Posterior vena cava (tissue), 2 donors: ENCODE results near the gene SNAPC3. TPM values are rescaled to one million over a fixed set of nuclear protein-coding genes. Genes with fewer than 3 reads are reported as not detected.
"Not testable (repeated sequence)": the region's sequence is repeated elsewhere in the genome, so short reads cannot be mapped to it uniquely, and the experiment has no call there.

Experiments
- DNase-seq: peaks from one replicate; pipeline ENCODE4 v3.0.0-alpha.2; 2020; ENCODE audit warnings: low spot score
- intact Hi-C, 2 donors: fragments of 100-400 bp; cut with DNase I; formaldehyde crosslinking; loops; one replicate each; pipeline versions ENCODE4 v1.14.1 to v1.14.2; 2022 to 2023
- total RNA-seq, 2 donors: library from RNA; stranded (reverse); fragmentation: NEBNext Ultra II Directional; extraction: Animal tissue kit (Norgen Biotek cat#: 25700); gene quantifications; one replicate each; pipeline ENCODE4 v1.2.1, GENCODE V29; 2021
- donor health status: DM: yes; HTN: yes; CAD: no.
- donor health status: DM: yes; HTN: yes; CAD: no.

The SNAPC3 gene
- total RNA-seq, 2 donors from 2014 or later = 23.2 to 31.0 TPM

- intact Hi-C loops = loop anchor here in 1 of 2 donors (5.0 kb wide), 1 partner anchor 208 kb away; no protein-coding TSS in a partner anchor
- DNase-seq = no peak
These were observed 1.9 kb upstream of the SNAPC3 start for GRCh38 chr9:15420796-15421195.

DNA sequence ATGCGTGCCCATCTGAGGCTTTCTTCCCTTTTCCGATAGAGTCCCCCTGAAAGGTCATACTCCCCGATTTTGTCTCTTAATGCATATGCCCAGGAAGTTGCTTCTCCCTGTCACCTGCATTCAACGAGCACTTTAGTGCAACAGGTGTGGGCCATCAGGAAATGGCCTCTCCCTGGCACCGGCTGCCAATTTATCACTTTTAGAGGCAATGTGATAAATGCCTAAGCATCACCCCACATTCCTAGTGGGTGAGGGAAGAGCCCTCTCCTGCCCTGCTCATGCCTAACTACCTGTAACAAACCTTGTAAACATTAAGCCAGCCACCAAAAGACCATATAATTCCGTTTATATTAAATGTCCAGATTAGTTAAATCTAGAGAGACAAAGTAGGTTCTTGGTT lies 1.1 kb upstream of the SNAPC3 start:
- intact Hi-C loops = loop anchor here in 1 of 2 donors (5.0 kb wide), 1 partner anchor 209 kb away; no protein-coding TSS in a partner anchor
- DNase-seq = no peak

DNA sequence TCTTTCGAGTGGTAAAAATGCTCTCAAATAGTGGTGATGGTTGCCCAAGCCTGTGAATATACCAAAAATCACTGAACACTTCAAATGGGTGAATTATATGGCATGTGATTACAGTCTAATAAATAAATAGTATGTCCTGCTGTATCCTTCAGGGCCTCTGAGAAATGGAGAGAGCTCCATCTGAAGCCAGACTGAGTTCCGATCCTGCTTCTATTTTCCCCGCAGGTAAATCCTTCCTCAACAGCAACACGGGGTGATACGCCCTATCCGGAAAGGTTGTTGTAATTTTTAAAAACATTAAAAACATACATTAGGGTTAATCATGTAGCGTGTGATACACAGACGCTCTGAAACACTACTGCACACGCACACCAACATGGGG lies 695 bp upstream of the SNAPC3 start:
- DNase-seq = no peak
- intact Hi-C loops = loop anchor here in 1 of 2 donors (5.0 kb wide), 1 partner anchor 210 kb away; no protein-coding TSS in a partner anchor

DNA sequence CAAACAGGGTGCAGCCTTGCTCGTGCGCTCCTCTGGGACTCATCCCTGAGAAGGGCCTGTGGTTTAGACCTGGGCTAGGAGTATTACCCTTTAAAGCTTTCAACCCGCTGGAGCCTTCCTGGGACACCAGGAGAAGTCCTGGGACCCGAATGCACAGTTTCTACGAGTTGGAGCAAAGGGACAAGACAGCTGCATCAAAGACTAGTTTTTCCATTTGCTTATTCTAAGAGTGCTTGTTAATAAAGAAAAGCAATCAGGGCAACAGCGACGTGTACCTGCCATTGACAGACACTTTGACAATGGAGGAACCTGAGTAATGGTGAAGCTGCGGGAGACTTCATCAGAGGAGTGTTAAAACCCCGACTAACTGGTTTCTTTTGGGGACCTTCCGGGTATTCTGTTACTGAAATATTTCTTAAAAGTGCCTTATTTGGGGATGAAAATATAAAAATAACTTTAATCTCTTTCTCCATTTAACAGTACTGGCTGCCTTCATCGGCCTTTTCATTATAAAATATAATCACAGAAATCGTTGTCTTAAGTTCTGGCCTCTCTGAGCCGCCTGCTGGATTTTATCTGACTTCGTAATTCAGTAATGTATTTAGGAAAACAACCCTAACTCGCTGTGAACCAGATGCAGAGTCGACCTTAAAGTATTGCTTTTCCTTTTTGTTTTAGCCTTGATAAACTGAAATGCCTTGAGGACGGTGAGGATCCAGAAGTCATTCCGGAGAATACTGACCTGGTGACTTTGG lies 732 bp downstream of the SNAPC3 start:
- intact Hi-C loops = loop anchor here in 1 of 2 donors (5.0 kb wide), 1 partner anchor 211 kb away; no protein-coding TSS in a partner anchor
- DNase-seq = no peak

- intact Hi-C loops = no loop called here
- no peak for DNase-seq
These were observed 3.3 kb downstream of the SNAPC3 start for GRCh38 chr9:15426019-15426418.

DNA sequence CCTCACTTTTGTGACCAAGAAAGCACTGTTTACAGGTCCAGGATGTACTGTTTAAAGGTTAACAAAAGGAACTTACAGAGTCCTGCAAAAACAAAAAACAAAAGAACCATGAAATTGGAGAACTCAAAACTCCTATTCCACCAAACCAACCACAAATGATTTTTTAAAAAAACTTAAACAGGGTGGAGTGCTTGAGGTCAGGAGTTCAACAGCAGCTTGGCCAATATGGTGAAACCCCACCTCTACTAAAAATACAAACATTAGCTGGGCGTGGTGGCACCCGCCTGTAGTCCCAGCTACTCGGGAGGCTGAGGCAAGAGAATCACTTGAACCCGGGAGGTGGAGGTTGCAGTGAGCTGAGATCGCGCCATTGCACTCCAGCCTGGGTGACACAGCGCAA lies 5.0 kb downstream of the SNAPC3 start:
- DNase-seq, intact Hi-C loops: not testable (repeated sequence)

DNA sequence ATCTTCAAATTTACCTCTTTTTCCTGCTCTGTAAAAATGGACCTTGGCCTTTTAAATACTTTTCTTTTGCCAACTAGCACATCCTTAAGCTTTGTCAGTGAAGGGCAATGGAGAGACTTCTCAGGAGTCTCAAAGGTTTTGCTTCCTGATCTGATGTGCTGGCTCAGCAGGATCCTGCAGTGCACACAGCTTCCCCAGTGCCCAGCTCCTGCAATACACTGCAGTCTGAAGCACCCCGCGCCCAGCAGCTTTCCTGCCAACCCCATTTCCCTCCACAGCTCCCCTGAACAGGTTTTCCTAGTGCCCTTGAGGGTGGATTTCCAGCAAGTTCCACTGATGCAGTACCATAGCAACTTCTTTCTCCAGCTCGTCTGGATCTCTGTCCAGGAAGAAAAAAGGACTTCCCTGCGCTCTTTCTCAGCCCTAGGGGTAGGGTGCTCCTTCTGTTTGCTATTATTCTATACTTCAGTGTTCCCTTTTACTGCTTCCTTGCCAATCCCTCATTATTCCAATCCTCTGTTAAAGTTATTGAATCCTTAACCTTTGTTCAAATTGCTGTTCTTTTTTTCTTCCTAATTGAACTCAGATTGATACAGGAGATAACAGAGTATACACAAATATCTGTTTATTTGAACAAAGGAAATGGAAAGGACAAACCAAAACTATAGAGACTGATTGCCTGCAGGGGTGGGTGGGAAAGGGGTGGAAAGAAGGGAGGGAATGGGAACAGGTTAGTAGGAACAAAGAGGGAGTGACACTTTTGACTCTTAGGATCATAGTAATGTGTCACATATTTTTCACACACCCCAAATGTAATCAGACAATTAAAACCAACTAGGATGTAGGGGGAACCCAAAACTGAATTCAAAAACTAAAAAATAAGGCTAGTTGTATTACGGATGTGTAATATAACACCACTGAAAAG lies 8.5 kb downstream of the SNAPC3 start:
- intact Hi-C loops = no loop called here
- no peak for DNase-seq

DNA sequence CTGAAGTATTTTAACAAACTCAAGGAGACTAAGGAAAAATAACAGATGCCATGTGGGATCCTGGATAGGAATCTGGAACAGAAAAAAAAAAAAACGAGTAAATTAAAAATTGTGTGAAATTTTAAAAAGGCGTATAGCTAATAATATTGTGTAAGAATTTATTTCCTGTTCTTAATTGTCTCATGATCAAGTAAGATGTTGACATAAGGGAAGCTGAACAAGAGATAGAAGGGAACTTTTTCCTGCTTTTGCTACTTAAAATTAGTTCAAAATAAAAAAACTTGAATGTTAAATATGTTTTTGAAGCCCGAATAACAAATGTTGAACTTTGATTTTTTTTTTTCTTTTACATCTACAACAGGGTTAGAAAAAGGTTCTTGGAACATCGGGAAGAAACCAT lies 10.5 kb downstream of the SNAPC3 start:
- no peak for DNase-seq
- intact Hi-C loops = no loop called here

DNA sequence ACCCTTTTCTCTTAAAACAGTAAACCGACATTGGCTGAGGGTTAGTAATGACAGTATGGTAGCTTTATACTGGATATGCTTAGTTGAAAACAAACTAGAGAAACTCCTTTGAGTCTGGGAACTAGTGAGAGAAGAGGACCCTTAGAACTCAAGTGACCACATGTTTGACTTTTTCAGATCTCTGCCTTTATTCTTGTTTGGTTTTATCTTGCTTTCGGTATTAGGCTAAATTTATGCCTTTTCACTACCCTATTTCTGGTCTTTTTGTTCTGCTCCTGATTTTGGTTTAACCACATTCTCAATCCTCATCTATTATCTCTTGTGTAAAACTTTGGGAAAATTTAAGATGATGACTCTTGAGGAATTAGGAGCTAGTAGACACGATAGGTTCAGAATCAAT lies 11.0 kb downstream of the SNAPC3 start:
- intact Hi-C loops = no loop called here
- no peak for DNase-seq

- DNase-seq = no peak
- intact Hi-C loops = no loop called here
These were observed 16.2 kb downstream of the SNAPC3 start for GRCh38 chr9:15438891-15439290.

GRCh38 chr9:15441841-15442240 lies 19.2 kb downstream of the SNAPC3 start:
- DNase-seq, intact Hi-C loops: not testable (repeated sequence)

- intact Hi-C loops, DNase-seq: not testable (repeated sequence)
These were observed 19.6 kb downstream of the SNAPC3 start for GRCh38 chr9:15442264-15442663.

GRCh38 chr9:15444141-15444540 lies 21.5 kb downstream of the SNAPC3 start:
- intact Hi-C loops = no loop called here

GRCh38 chr9:15453956-15454355 lies 31.3 kb downstream of the SNAPC3 start:
- intact Hi-C loops = no loop called here
- no peak for DNase-seq

More at GRCh38 chr9:15444141-15444540, 21.5 kb downstream of the SNAPC3 start:
- no peak for DNase-seq

- intact Hi-C loops = no loop called here
- no peak for DNase-seq
These were observed 38.4 kb downstream of the SNAPC3 start for GRCh38 chr9:15461056-15461455.

DNA sequence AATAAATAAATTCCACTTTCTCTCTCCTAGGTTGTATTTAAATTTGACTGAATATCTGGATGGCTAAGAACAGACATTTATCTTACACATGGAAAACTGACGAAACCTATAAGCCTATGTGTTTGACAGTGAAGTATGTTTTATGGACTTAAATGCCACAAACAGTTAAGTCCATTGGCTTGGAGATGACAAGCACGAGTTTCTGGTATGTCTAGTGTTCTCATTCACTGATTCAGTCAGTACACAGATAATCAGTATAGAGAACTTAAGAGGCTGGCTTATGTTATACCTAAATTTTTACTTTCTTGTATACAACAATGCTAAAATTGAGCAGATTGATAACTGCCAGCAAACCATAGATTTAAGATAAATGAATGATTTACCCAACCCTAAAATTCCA lies 38.9 kb downstream of the SNAPC3 start:
- DNase-seq = no peak
- intact Hi-C loops = no loop called here

DNA sequence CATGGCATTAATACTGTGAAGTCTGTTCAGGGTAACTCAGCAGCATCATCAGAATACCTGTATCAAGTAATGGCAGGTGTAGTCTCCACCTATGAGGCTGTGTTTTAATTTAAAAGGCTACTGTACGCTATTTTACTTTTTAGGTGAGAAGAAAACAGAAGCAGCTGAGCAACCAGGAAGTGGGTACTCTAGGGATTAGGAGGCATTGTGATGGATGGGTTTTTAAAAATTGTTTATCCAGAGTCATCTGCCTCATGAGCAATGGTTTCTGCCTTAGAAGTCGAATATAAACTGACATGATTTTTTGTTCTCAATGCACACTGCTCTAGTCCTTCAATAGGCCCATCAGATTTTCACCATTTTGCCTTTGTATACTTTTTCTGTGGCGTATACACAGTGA lies 45.5 kb downstream of the SNAPC3 start:
- no peak for DNase-seq
- intact Hi-C loops = no loop called here

- DNase-seq = no peak
- intact Hi-C loops = no loop called here
These were observed 46.7 kb downstream of the SNAPC3 start for GRCh38 chr9:15469406-15469805.

- DNase-seq = no peak
- intact Hi-C loops = no loop called here
These were observed 47.2 kb downstream of the SNAPC3 start for GRCh38 chr9:15469862-15470261.

- intact Hi-C loops = no loop called here
- no peak for DNase-seq
These were observed 53.4 kb downstream of the SNAPC3 start for GRCh38 chr9:15475923-15476536.
